Measurements from ENCODE around the gene IL22. TPM values are rescaled to one million over a fixed set of nuclear protein-coding genes. Genes with fewer than 3 reads are reported as not detected.

The IL22 gene, protein sequence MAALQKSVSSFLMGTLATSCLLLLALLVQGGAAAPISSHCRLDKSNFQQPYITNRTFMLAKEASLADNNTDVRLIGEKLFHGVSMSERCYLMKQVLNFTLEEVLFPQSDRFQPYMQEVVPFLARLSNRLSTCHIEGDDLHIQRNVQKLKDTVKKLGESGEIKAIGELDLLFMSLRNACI
- polyA plus RNA-seq (2013): not detected

DNA sequence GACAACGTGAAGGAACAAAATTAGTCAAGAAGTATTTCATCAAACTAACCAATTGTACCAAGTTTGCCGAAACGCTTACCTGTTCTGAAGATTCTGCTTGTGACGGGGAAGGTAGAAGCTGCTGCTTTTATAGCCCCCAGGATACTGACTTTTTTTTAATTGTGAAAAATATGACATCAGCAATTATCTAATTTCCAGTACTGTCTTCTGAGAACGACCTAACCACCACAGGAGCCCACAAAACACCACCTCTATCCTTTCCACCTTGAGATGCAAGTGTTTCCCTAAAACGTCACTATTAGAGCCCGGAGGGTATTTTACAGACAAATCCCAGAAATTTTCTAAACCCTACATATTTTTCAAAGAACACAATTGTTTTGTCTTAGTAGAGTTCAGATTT is at the start of gene IL22:
IL22 (minus strand) TSS at position 101 of the 400 bp plus-strand sequence. CDS start 156 bp downstream, outside the sequence.
- Histone ChIP-seq H3K27me3 (replicated peaks in 2 of 5; ENCODE audit: control insufficient read depth in 4 of 5, insufficient read depth in 5 of 5, low read length in 4 of 5) (peaks cover 0 to 3% (median 0%) of the 10 kb centered on the region in 5 experiments), H3K4me3 (ENCODE audit: control insufficient read depth in 1 of 7, extremely low read depth in 1 of 7, insufficient read depth in 4 of 7, low read depth in 2 of 7, low read length in 6 of 7) (no peak within 1 kb of the TSS), H3K4me1 (ENCODE audit: control extremely low read depth in 1 of 4, control insufficient read depth in 4 of 4, insufficient read depth in 4 of 4, low read length in 3 of 4) (no peaks in the 10 kb centered on the region), H3K27ac (ENCODE audit: insufficient read depth in 1 of 2, low read depth in 1 of 2, low read length in 2 of 2, poor library complexity in 1 of 2, severe bottlenecking in 2 of 2) (no peak within 1 kb of the TSS), H3K36me3 (ENCODE audit: control insufficient read depth in 4 of 4, insufficient read depth in 4 of 4, low read length in 3 of 4) (no peaks in the 10 kb centered on the region), H3K9me3 (ENCODE audit: control extremely low read depth in 1 of 5, control insufficient read depth in 4 of 5, insufficient read depth in 2 of 5, low read depth in 1 of 5, low read length in 4 of 5) (no peaks in the 10 kb centered on the region)
- DNase-seq: no peak
- ChIA-PET CTCF (interaction anchor here (0.8 kb wide), 1 partner anchor 542 kb away, joined by 3 read pairs; no protein-coding TSS in a partner anchor), POLR2A (no interaction called here)
- WGBS (ENCODE audit: insufficient coverage): 100% methylated on average over 3 of the region's 7 CpGs

DNA sequence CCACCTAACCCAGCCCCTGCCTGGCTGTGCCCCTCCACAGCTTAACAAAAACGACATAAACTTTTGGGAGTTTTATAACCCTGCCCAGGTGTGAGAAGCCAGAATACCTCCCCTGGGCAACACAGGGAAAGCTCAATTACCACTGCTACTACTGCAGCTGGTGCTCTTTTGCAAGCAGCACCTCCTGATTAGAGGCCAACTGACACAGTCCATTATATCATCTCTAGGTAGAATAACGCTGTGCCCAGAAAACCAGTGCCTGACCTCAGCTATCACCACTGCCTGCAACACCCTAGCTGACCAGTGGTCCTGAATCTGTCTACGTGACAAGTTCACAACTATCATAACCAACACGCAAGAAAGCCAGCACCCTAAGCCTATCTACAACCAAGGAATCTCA is 44.5 kb upstream of the IL22 start:
- peaks cover 0 to 16% (median 3%) of the 10 kb centered on the region in 5 experiments for H3K9me3 ChIP-seq (ENCODE audit: control extremely low read depth in 1 of 5, control insufficient read depth in 4 of 5, insufficient read depth in 2 of 5, low read depth in 1 of 5, low read length in 4 of 5)
- WGBS (ENCODE audit: insufficient coverage): 94% methylated on average over 4 of the region's 4 CpGs
- ChIA-PET POLR2A (no interaction called here), CTCF (no interaction called here)
- no peak for DNase-seq
- H3K27me3 ChIP-seq (replicated peaks in 2 of 5; ENCODE audit: control insufficient read depth in 4 of 5, insufficient read depth in 5 of 5, low read length in 4 of 5): no peaks in the 10 kb centered on the region
- no peak overlapping the region for H3K4me3 ChIP-seq (ENCODE audit: control insufficient read depth in 1 of 7, extremely low read depth in 1 of 7, insufficient read depth in 4 of 7, low read depth in 2 of 7, low read length in 6 of 7)
- no peak overlapping the region for H3K27ac ChIP-seq (ENCODE audit: insufficient read depth in 1 of 2, low read depth in 1 of 2, low read length in 2 of 2, poor library complexity in 1 of 2, severe bottlenecking in 2 of 2)
- H3K36me3 ChIP-seq (ENCODE audit: control insufficient read depth in 4 of 4, insufficient read depth in 4 of 4, low read length in 3 of 4): peaks cover 11 to 55% (median 28%) of the 10 kb centered on the region in 4 experiments
- no peaks in the 10 kb centered on the region for H3K4me1 ChIP-seq (ENCODE audit: control extremely low read depth in 1 of 4, control insufficient read depth in 4 of 4, insufficient read depth in 4 of 4, low read length in 3 of 4)

DNA sequence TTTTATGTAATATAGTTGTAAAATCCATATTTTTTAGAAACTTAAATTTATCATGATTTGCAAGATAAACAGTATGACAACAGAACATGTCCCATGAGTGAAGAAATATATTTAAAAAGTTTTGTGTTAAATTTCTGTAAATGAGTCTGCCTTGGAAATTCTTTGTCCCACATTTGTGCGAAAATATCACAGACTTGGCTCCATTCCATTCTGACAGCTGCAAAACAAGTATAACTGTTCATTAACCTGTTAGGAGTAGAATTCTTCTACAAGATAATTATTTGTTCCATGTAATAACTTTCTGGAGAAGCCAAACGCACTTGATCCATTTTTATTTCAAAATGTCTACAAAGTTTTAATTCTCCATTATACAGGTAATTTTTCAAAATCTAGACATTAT is 40.8 kb upstream of the IL22 start:
- CTCF ChIA-PET: interaction anchor here (2.2 kb wide), 1 partner anchor 16 kb away, joined by 5 read pairs; no protein-coding TSS in a partner anchor
- peaks cover 5 to 20% (median 16%) of the 10 kb centered on the region in 4 experiments for H3K36me3 ChIP-seq (ENCODE audit: control insufficient read depth in 4 of 4, insufficient read depth in 4 of 4, low read length in 3 of 4)
- peaks cover 0 to under 1% (median 0%) of the 10 kb centered on the region in 5 experiments for H3K9me3 ChIP-seq (ENCODE audit: control extremely low read depth in 1 of 5, control insufficient read depth in 4 of 5, insufficient read depth in 2 of 5, low read depth in 1 of 5, low read length in 4 of 5)
- H3K4me1 ChIP-seq (ENCODE audit: control extremely low read depth in 1 of 4, control insufficient read depth in 4 of 4, insufficient read depth in 4 of 4, low read length in 3 of 4): no peaks in the 10 kb centered on the region
- no CpG with 5 or more reads among the region's 2 CpGs for WGBS (ENCODE audit: insufficient coverage)
- H3K4me3 ChIP-seq (ENCODE audit: control insufficient read depth in 1 of 7, extremely low read depth in 1 of 7, insufficient read depth in 4 of 7, low read depth in 2 of 7, low read length in 6 of 7): no peak overlapping the region
- no peak overlapping the region for H3K27ac ChIP-seq (ENCODE audit: insufficient read depth in 1 of 2, low read depth in 1 of 2, low read length in 2 of 2, poor library complexity in 1 of 2, severe bottlenecking in 2 of 2)
- DNase-seq: no peak
- H3K27me3 ChIP-seq (replicated peaks in 2 of 5; ENCODE audit: control insufficient read depth in 4 of 5, insufficient read depth in 5 of 5, low read length in 4 of 5): no peaks in the 10 kb centered on the region
- POLR2A ChIA-PET: no interaction called here

DNA sequence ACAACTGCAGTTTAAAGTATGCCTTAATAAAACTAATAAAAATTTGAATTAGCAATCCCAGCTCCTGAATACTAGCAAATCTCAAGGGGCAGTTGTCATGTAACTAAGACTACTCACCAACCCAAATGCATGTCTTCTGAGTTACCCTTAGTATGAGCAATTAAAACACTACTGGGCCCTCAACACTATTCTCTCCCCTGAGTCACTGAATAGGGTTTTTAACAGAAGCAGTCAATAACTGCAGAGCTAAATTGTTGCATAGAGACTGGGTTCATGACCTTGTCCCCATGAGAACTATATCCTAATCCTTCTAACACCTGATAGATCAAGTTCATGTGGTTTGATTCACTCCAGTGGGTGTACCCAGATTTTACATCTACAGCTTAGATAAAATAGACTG is 39.9 kb upstream of the IL22 start:
- POLR2A ChIA-PET: no interaction called here
- DNase-seq: no peak

DNA sequence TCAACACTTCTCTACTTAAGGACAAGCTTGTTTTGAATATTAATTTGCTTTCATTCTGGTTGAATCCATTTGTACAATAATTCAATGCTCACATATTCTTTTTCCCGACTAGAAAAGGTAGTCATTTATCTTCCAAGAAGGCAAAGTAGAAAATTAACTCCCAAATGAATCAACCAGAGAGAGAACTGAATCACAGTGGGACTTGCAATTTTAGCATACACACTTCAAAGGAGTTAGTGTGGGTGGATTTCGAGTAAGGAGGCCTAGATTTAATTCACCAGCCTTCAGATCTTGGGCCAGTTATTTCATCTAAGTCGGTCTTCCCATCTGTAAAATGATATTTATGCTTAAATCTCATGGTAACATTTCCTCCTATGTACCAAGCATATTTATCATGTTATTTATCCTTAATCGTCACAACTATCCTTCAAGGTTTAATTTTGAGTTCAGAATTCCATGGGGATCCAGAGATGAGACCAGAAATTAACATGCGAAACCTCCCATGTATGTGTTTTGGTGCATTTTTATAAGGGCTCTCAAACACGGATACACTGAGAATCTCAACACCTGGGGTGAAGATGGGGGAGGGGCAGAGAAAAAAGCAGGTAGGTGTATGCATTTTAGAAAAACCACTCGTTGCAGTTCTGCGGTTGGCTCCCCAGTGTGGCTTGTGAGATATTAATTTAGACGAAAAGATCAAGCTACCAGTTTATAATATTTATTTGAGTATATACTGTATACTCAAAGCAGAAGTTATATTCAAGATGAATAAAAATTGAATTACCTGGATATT is 38.9 kb upstream of the IL22 start:
- CTCF ChIA-PET: interaction anchor here (2.2 kb wide), 1 partner anchor 14 kb away, joined by 5 read pairs; no protein-coding TSS in a partner anchor
- no peaks in the 10 kb centered on the region for H3K9me3 ChIP-seq (ENCODE audit: control extremely low read depth in 1 of 5, control insufficient read depth in 4 of 5, insufficient read depth in 2 of 5, low read depth in 1 of 5, low read length in 4 of 5)
- H3K4me1 ChIP-seq (ENCODE audit: control extremely low read depth in 1 of 4, control insufficient read depth in 4 of 4, insufficient read depth in 4 of 4, low read length in 3 of 4): no peaks in the 10 kb centered on the region
- 94% methylated on average over 2 of the region's 9 CpGs for WGBS (ENCODE audit: insufficient coverage)
- no peaks in the 10 kb centered on the region for H3K27me3 ChIP-seq (replicated peaks in 2 of 5; ENCODE audit: control insufficient read depth in 4 of 5, insufficient read depth in 5 of 5, low read length in 4 of 5)
- H3K27ac ChIP-seq (ENCODE audit: insufficient read depth in 1 of 2, low read depth in 1 of 2, low read length in 2 of 2, poor library complexity in 1 of 2, severe bottlenecking in 2 of 2): no peak overlapping the region
- DNase-seq: no peak
- POLR2A ChIA-PET: no interaction called here
- no peak overlapping the region for H3K4me3 ChIP-seq (ENCODE audit: control insufficient read depth in 1 of 7, extremely low read depth in 1 of 7, insufficient read depth in 4 of 7, low read depth in 2 of 7, low read length in 6 of 7)
- peaks cover 5 to 10% (median 7%) of the 10 kb centered on the region in 4 experiments for H3K36me3 ChIP-seq (ENCODE audit: control insufficient read depth in 4 of 4, insufficient read depth in 4 of 4, low read length in 3 of 4)

More for the DNA sequence above, 39.9 kb upstream of the IL22 start:
- Histone ChIP-seq H3K4me1 (ENCODE audit: control extremely low read depth in 1 of 4, control insufficient read depth in 4 of 4, insufficient read depth in 4 of 4, low read length in 3 of 4) (no peaks in the 10 kb centered on the region), H3K4me3 (ENCODE audit: control insufficient read depth in 1 of 7, extremely low read depth in 1 of 7, insufficient read depth in 4 of 7, low read depth in 2 of 7, low read length in 6 of 7) (no peak overlapping the region), H3K27me3 (replicated peaks in 2 of 5; ENCODE audit: control insufficient read depth in 4 of 5, insufficient read depth in 5 of 5, low read length in 4 of 5) (no peaks in the 10 kb centered on the region), H3K9me3 (ENCODE audit: control extremely low read depth in 1 of 5, control insufficient read depth in 4 of 5, insufficient read depth in 2 of 5, low read depth in 1 of 5, low read length in 4 of 5) (no peaks in the 10 kb centered on the region), H3K27ac (ENCODE audit: insufficient read depth in 1 of 2, low read depth in 1 of 2, low read length in 2 of 2, poor library complexity in 1 of 2, severe bottlenecking in 2 of 2) (no peak overlapping the region), H3K36me3 (ENCODE audit: control insufficient read depth in 4 of 4, insufficient read depth in 4 of 4, low read length in 3 of 4) (peaks cover 5 to 17% (median 11%) of the 10 kb centered on the region in 4 experiments)
- CTCF ChIA-PET: interaction anchor here (2.2 kb wide), 1 partner anchor 15 kb away, joined by 5 read pairs; no protein-coding TSS in a partner anchor

DNA sequence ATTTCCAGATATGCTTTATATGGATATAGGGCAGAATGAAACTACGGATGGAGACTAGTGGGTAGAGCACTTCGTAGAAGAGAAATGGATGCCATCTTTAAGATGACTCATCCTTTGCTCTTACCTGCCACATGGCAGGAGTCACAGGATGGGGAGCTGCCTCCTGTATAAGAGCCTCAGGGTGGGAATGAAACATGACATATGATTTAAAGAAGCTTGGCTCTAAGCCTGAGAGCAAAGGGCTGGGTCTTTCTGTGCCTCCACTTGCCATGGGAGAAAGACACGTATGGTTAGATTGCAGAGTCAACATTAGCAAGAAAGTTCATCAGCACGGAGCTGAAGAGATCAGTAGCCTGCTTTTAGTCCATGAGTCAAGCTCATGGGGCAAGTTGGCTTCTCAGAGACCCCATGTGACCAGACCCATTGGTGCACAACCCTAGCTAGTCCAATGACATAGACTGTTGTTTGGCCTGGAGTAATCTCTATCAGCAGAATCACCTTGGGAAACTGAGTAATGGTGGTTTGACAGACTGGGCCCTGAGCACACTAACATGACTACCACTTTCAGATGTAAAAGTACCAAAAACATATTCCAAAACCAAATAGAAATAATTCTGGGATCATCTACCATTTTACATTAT is 38.1 kb upstream of the IL22 start:
- H3K36me3 ChIP-seq (ENCODE audit: control insufficient read depth in 4 of 4, insufficient read depth in 4 of 4, low read length in 3 of 4): peaks cover 5 to 7% (median 5%) of the 10 kb centered on the region in 4 experiments
- H3K4me1 ChIP-seq (ENCODE audit: control extremely low read depth in 1 of 4, control insufficient read depth in 4 of 4, insufficient read depth in 4 of 4, low read length in 3 of 4): no peaks in the 10 kb centered on the region
- no peak overlapping the region for H3K4me3 ChIP-seq (ENCODE audit: control insufficient read depth in 1 of 7, extremely low read depth in 1 of 7, insufficient read depth in 4 of 7, low read depth in 2 of 7, low read length in 6 of 7)
- no peak for DNase-seq
- ChIA-PET POLR2A (no interaction called here), CTCF (interaction anchor here (1.3 kb wide), 1 partner anchor 10 kb away, joined by 4 read pairs; no protein-coding TSS in a partner anchor)
- H3K27ac ChIP-seq (ENCODE audit: insufficient read depth in 1 of 2, low read depth in 1 of 2, low read length in 2 of 2, poor library complexity in 1 of 2, severe bottlenecking in 2 of 2): no peak overlapping the region
- WGBS (ENCODE audit: insufficient coverage): 100% methylated on average over 2 of the region's 4 CpGs
- no peaks in the 10 kb centered on the region for H3K27me3 ChIP-seq (replicated peaks in 2 of 5; ENCODE audit: control insufficient read depth in 4 of 5, insufficient read depth in 5 of 5, low read length in 4 of 5)
- H3K9me3 ChIP-seq (ENCODE audit: control extremely low read depth in 1 of 5, control insufficient read depth in 4 of 5, insufficient read depth in 2 of 5, low read depth in 1 of 5, low read length in 4 of 5): no peaks in the 10 kb centered on the region

DNA sequence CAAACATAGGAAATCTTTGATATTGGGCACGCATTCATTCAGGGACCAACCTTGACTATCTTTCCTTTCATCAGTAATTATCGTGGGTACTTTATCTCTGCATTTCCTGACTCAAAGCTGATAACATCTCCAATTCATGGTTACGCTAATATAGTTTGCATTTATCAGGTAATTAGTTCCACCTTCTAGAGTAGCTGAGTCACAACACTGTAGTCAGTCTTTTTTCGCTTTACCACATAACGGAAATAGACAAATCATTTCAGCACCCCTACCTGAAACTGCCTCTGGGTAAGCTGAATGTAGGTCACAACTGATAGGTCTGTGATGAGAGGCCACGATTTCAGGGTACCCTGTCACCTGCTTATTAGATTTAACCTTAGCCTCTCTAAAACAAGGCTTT is 36.7 kb upstream of the IL22 start:
- peaks cover under 1 to 5% (median 5%) of the 10 kb centered on the region in 4 experiments for H3K36me3 ChIP-seq (ENCODE audit: control insufficient read depth in 4 of 4, insufficient read depth in 4 of 4, low read length in 3 of 4)
- H3K4me3 ChIP-seq (ENCODE audit: control insufficient read depth in 1 of 7, extremely low read depth in 1 of 7, insufficient read depth in 4 of 7, low read depth in 2 of 7, low read length in 6 of 7): no peak overlapping the region
- WGBS (ENCODE audit: insufficient coverage): 83% methylated on average over 4 of the region's 6 CpGs
- no peaks in the 10 kb centered on the region for H3K27me3 ChIP-seq (replicated peaks in 2 of 5; ENCODE audit: control insufficient read depth in 4 of 5, insufficient read depth in 5 of 5, low read length in 4 of 5)
- CTCF ChIA-PET: no interaction called here
- no peaks in the 10 kb centered on the region for H3K9me3 ChIP-seq (ENCODE audit: control extremely low read depth in 1 of 5, control insufficient read depth in 4 of 5, insufficient read depth in 2 of 5, low read depth in 1 of 5, low read length in 4 of 5)
- POLR2A ChIA-PET: no interaction called here
- no peak for DNase-seq
- H3K27ac ChIP-seq (ENCODE audit: insufficient read depth in 1 of 2, low read depth in 1 of 2, low read length in 2 of 2, poor library complexity in 1 of 2, severe bottlenecking in 2 of 2): no peak overlapping the region
- H3K4me1 ChIP-seq (ENCODE audit: control extremely low read depth in 1 of 4, control insufficient read depth in 4 of 4, insufficient read depth in 4 of 4, low read length in 3 of 4): no peaks in the 10 kb centered on the region

All from common myeloid progenitor, CD34-positive (primary cell).